ENCODE data around the gene LRRC74B.

DNA sequence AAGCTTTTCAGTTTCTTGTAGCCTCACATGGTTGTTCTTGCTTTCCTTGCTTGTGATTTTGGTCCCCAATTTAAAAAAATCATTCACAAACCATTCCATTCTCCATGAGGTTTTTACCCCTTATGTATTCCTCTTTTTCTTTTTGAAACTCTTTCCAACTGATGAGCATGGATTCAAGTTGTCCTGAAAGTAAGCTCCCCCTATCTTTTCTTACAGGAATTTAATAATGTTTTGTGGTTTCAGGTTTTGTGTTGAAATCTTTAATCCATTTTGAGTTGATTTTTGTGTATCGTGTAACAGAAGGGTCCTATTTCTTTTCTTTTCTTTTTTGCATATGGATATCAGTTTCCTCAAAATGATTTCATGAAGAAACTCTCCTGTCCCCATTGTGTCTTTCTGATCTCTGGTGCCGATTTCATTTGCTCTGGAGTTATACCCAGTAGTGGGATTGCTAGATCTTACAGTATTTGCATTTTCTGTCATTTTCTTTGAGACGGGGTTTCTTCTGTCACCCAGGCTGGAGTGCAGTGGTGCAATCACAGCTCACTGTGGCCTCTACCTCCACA is 58.5 kb downstream of the LRRC74B start:
- TF ChIP-seq, protein P1, sequence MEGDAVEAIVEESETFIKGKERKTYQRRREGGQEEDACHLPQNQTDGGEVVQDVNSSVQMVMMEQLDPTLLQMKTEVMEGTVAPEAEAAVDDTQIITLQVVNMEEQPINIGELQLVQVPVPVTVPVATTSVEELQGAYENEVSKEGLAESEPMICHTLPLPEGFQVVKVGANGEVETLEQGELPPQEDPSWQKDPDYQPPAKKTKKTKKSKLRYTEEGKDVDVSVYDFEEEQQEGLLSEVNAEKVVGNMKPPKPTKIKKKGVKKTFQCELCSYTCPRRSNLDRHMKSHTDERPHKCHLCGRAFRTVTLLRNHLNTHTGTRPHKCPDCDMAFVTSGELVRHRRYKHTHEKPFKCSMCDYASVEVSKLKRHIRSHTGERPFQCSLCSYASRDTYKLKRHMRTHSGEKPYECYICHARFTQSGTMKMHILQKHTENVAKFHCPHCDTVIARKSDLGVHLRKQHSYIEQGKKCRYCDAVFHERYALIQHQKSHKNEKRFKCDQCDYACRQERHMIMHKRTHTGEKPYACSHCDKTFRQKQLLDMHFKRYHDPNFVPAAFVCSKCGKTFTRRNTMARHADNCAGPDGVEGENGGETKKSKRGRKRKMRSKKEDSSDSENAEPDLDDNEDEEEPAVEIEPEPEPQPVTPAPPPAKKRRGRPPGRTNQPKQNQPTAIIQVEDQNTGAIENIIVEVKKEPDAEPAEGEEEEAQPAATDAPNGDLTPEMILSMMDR (IDR thresholded peaks at IDR 0.05) = no peak
- TF ChIP-seq RAD21 (IDR thresholded peaks at IDR 0.05; ENCODE audit: low read length) = no peak
- no peak for TF ChIP-seq FOSL2 (IDR thresholded peaks at IDR 0.05; ENCODE audit: borderline replicate concordance, low read depth)
- no peak for TF ChIP-seq POLR2AphosphoS5 (IDR thresholded peaks at IDR 0.05; ENCODE audit: low read depth, low read length)
- no peak for TF ChIP-seq RXRA (IDR thresholded peaks at IDR 0.05; ENCODE audit: borderline replicate concordance, low read depth)
- TF ChIP-seq RFX5 (IDR thresholded peaks at IDR 0.05; ENCODE audit: low read length) = no peak
- TF ChIP-seq EP300 (IDR thresholded peaks at IDR 0.05; ENCODE audit: borderline replicate concordance in 1 of 2, low read depth in 1 of 2, low read length in 1 of 2) = no peak
- no peak for TF ChIP-seq YY1 (IDR thresholded peaks at IDR 0.05; ENCODE audit: low read depth)
- no peak for TF ChIP-seq RCOR1 (IDR thresholded peaks at IDR 0.05; ENCODE audit: low read length)
- TF ChIP-seq FOXM1 (IDR thresholded peaks at IDR 0.05; ENCODE audit: low read depth) = no peak
- TF ChIP-seq TAF1 (IDR thresholded peaks at IDR 0.05; ENCODE audit: borderline replicate concordance, low read depth, low read length) = no peak

All from SK-N-SH (cell line).